ENCODE data around the gene CSTF2. TPM values are rescaled to one million over a fixed set of nuclear protein-coding genes. Genes with fewer than 3 reads are reported as not detected.
A peak's percentile ranks its signal among the peaks of the same experiment; 100 is the strongest.
"Not testable (repeated sequence)": the region's sequence is repeated elsewhere in the genome, so short reads cannot be mapped to it uniquely, and the experiment has no call there.

CSTF2 gene
- total RNA-seq, 2 donors from 2014 or later, result 27.4 to 28.3 TPM

- H3K4me3 ChIP-seq (ENCODE audit: low read length), result no peak overlapping the region
- no peaks in the 10 kb centered on the region for H3K36me3 Mint-ChIP-seq (ENCODE audit: low read depth)
- H3K36me3 ChIP-seq (ENCODE audit: control insufficient read depth, insufficient read depth, low read length), result no peaks in the 10 kb centered on the region
- no peak for TF ChIP-seq CTCF (conservative IDR thresholded peaks at IDR 0.05)
- DNase-seq, result no peak
- H3K9me3 Mint-ChIP-seq, result peaks cover 42% of the 10 kb centered on the region
- no peaks in the 10 kb centered on the region for H3K27me3 ChIP-seq (ENCODE audit: control insufficient read depth, insufficient read depth, low read length, poor library complexity, severe bottlenecking)
- no peak overlapping the region for H3K9ac ChIP-seq (ENCODE audit: extremely low read depth, low read length, poor library complexity, severe bottlenecking)
- H3K27ac Mint-ChIP-seq, result no peak overlapping the region
- no peak overlapping the region for H3K4me3 Mint-ChIP-seq
- no peak overlapping the region for H3K27ac ChIP-seq (ENCODE audit: low read depth, low read length)
- no peaks in the 10 kb centered on the region for H3K4me1 ChIP-seq (ENCODE audit: control insufficient read depth, insufficient read depth, low read length)
- H3K27me3 Mint-ChIP-seq (ENCODE audit: insufficient read depth), result no peaks in the 10 kb centered on the region
- no peaks in the 10 kb centered on the region for H3K9me3 ChIP-seq (ENCODE audit: control insufficient read depth, low read length)
- H3K4me1 Mint-ChIP-seq, result no peaks in the 10 kb centered on the region
- 95 to 100% methylated on average over 1 of the region's 4 CpGs for WGBS, 2 experiments (ENCODE audit: insufficient coverage in 1 of 2, insufficient read length in 1 of 2)
Measured at GRCh38 chrX:100798484-100799214, 21.5 kb upstream of the CSTF2 start.

- H3K4me3 Mint-ChIP-seq, result no peak overlapping the region
- no peak overlapping the region for H3K27ac Mint-ChIP-seq
- peaks cover 53% of the 10 kb centered on the region for H3K9me3 Mint-ChIP-seq
- H3K36me3 Mint-ChIP-seq (ENCODE audit: low read depth), result no peaks in the 10 kb centered on the region
- no peak overlapping the region for H3K27ac ChIP-seq (ENCODE audit: low read depth, low read length)
- H3K4me3 ChIP-seq (ENCODE audit: low read length), result no peak overlapping the region
- H3K9ac ChIP-seq (ENCODE audit: extremely low read depth, low read length, poor library complexity, severe bottlenecking), result no peak overlapping the region
- no peaks in the 10 kb centered on the region for H3K27me3 ChIP-seq (ENCODE audit: control insufficient read depth, insufficient read depth, low read length, poor library complexity, severe bottlenecking)
- no peak for DNase-seq
- no peaks in the 10 kb centered on the region for H3K9me3 ChIP-seq (ENCODE audit: control insufficient read depth, low read length)
- H3K4me1 ChIP-seq (ENCODE audit: control insufficient read depth, insufficient read depth, low read length), result no peaks in the 10 kb centered on the region
- H3K27me3 Mint-ChIP-seq (ENCODE audit: insufficient read depth), result no peaks in the 10 kb centered on the region
- no peaks in the 10 kb centered on the region for H3K36me3 ChIP-seq (ENCODE audit: control insufficient read depth, insufficient read depth, low read length)
- no peak for TF ChIP-seq CTCF (conservative IDR thresholded peaks at IDR 0.05)
- H3K4me1 Mint-ChIP-seq, result peaks cover 4% of the 10 kb centered on the region
- WGBS, 2 experiments (ENCODE audit: insufficient coverage in 1 of 2, insufficient read length in 1 of 2), result 89% methylated on average over 3 of the region's 3 CpGs; no CpG with 5 or more reads in 1 of the 2 experiments
Measured at GRCh38 chrX:100802843-100803242, 17.3 kb upstream of the CSTF2 start.

- no peak for TF ChIP-seq CTCF (conservative IDR thresholded peaks at IDR 0.05)
- no peak overlapping the region for H3K4me3 Mint-ChIP-seq
- Histone ChIP-seq H3K36me3 (ENCODE audit: control insufficient read depth, insufficient read depth, low read length) (no peaks in the 10 kb centered on the region), H3K27me3 (ENCODE audit: control insufficient read depth, insufficient read depth, low read length, poor library complexity, severe bottlenecking) (no peaks in the 10 kb centered on the region), H3K4me1 (ENCODE audit: control insufficient read depth, insufficient read depth, low read length) (no peaks in the 10 kb centered on the region), H3K4me3 (ENCODE audit: low read length) (no peak overlapping the region), H3K9ac (ENCODE audit: extremely low read depth, low read length, poor library complexity, severe bottlenecking) (no peak overlapping the region), H3K9me3 (ENCODE audit: control insufficient read depth, low read length) (no peaks in the 10 kb centered on the region), H3K27ac (ENCODE audit: low read depth, low read length) (no peak overlapping the region)
- WGBS, 2 experiments (ENCODE audit: insufficient coverage in 1 of 2, insufficient read length in 1 of 2), result 67% methylated on average over 1 of the region's 1 CpG; no CpG with 5 or more reads in 1 of the 2 experiments
- peak; percentile 66 for DNase-seq
- peaks cover 68% of the 10 kb centered on the region for H3K9me3 Mint-ChIP-seq
- peaks cover under 1% of the 10 kb centered on the region for H3K27me3 Mint-ChIP-seq (ENCODE audit: insufficient read depth)
- H3K4me1 Mint-ChIP-seq, result peaks cover 4% of the 10 kb centered on the region
- peaks cover 5% of the 10 kb centered on the region for H3K36me3 Mint-ChIP-seq (ENCODE audit: low read depth)
- no peak overlapping the region for H3K27ac Mint-ChIP-seq
Measured at GRCh38 chrX:100804780-100805179, 15.4 kb upstream of the CSTF2 start.

GRCh38 chrX:100808265-100808664 lies 11.9 kb upstream of the CSTF2 start:
- not testable (repeated sequence) for H3K9ac ChIP-seq (ENCODE audit: extremely low read depth, low read length, poor library complexity, severe bottlenecking); DNase-seq; H3K27me3 Mint-ChIP-seq (ENCODE audit: insufficient read depth); H3K4me3 ChIP-seq (ENCODE audit: low read length); H3K27ac Mint-ChIP-seq; H3K27me3 ChIP-seq (ENCODE audit: control insufficient read depth, insufficient read depth, low read length, poor library complexity, severe bottlenecking); H3K36me3 ChIP-seq (ENCODE audit: control insufficient read depth, insufficient read depth, low read length); H3K9me3 ChIP-seq (ENCODE audit: control insufficient read depth, low read length); H3K4me1 ChIP-seq (ENCODE audit: control insufficient read depth, insufficient read depth, low read length); H3K27ac ChIP-seq (ENCODE audit: low read depth, low read length); H3K36me3 Mint-ChIP-seq (ENCODE audit: low read depth); H3K4me3 Mint-ChIP-seq
- WGBS, 2 experiments (ENCODE audit: insufficient coverage in 1 of 2, insufficient read length in 1 of 2), result 89% methylated on average over 5 of the region's 7 CpGs; no CpG with 5 or more reads in 1 of the 2 experiments
- Mint-ChIP-seq H3K9me3 (peaks cover 86% of the 10 kb centered on the region), H3K4me1 (peaks cover 21% of the 10 kb centered on the region)
